ENCODE data around the gene TRIML2. TPM values are rescaled to one million over a fixed set of nuclear protein-coding genes. Genes with fewer than 3 reads are reported as not detected.

Gene TRIML2
- polyA plus RNA-seq, 1 donor from 2014 or later = not detected

DNA sequence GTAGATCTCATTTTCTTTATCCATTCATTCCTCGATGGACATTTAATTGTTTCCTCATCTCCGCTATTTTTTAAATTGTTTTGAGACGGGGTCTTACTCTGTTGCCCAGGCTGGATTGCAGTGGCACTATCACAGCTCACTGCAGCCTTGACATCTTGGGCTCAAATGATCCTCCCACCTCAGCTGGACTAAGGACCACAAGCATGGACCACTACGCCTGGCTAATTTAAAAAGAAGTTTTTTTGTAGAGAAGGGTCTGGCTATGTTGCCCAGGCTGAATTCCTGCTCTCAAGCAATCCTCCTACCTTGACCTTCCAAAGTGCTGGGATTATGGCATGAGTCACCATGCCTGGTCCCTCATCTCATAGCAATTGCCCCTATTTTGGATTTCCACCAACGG, 22.8 kb upstream of the TRIML2 start (continued):
- TF ChIP-seq EP300 (conservative IDR thresholded peaks at IDR 0.05; ENCODE audit: poor library complexity, severe bottlenecking) (no peak), SMC3 (conservative IDR thresholded peaks at IDR 0.05; ENCODE audit: poor library complexity) (no peak)

DNA sequence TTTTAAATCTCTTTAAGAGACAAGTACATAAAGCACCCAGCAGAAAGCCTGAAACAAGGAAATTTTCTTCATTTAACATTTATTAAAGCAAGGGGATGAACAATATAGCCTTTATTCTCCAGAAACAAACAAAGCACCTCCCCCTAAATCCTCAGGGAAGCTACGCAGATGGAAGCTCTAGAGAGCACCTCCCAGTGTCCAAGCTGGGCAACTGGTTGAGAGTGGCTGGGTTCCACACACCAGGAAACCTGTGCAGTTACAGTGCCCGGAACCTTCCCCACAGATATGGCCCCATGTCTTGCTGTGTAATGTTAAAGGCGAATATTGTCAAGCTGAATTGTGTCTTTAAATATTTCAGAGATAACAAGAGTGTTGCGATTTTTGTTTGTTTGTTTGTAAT, 21.0 kb upstream of the TRIML2 start:
- Histone ChIP-seq H3K79me2 (replicated peaks; ENCODE audit: insufficient read depth, low read length) (no peaks in the 10 kb centered on the region), H3K27ac (ENCODE audit: low read length) (no peak overlapping the region), H3K4me2 (ENCODE audit: low read length) (no peak overlapping the region), H3K9ac (ENCODE audit: low read length) (no peak overlapping the region), H4K20me1 (ENCODE audit: insufficient read depth) (no peaks in the 10 kb centered on the region), H3K27me3 (ENCODE audit: insufficient read depth, low read depth, low read length) (no peaks in the 10 kb centered on the region), H3F3A (ENCODE audit: insufficient read depth, low read length, poor library complexity, severe bottlenecking) (no peaks in the 10 kb centered on the region), H3K36me3 (ENCODE audit: insufficient read depth, low read length) (no peaks in the 10 kb centered on the region), H3K9me2 (ENCODE audit: insufficient read depth, low read length) (no peaks in the 10 kb centered on the region), H3K9me3 (ENCODE audit: low read length) (no peaks in the 10 kb centered on the region), H2AFZ (ENCODE audit: low read depth, low read length) (no peak overlapping the region), H3K4me3 (ENCODE audit: low read length) (no peak overlapping the region)
- TF ChIP-seq SMC3 (conservative IDR thresholded peaks at IDR 0.05; ENCODE audit: poor library complexity) = no peak
- no peak for TF ChIP-seq CTCF (IDR thresholded peaks at IDR 0.05; ENCODE audit: poor library complexity, severe bottlenecking)

- H4K20me1 ChIP-seq (ENCODE audit: insufficient read depth) = no peaks in the 10 kb centered on the region
- H3K4me2 ChIP-seq (ENCODE audit: low read length) = no peak overlapping the region
- no peak overlapping the region for H3K27ac ChIP-seq (ENCODE audit: low read length)
- no peaks in the 10 kb centered on the region for H3K9me2 ChIP-seq (ENCODE audit: insufficient read depth, low read length)
- no peaks in the 10 kb centered on the region for H3K9me3 ChIP-seq (ENCODE audit: low read length)
- no peaks in the 10 kb centered on the region for H3K36me3 ChIP-seq (ENCODE audit: insufficient read depth, low read length)
- no peak overlapping the region for H3K4me3 ChIP-seq (ENCODE audit: low read length)
- H2AFZ ChIP-seq (ENCODE audit: low read depth, low read length) = no peak overlapping the region
- TF ChIP-seq EP300 (conservative IDR thresholded peaks at IDR 0.05; ENCODE audit: poor library complexity, severe bottlenecking) = no peak
- TF ChIP-seq EZH2 (IDR thresholded peaks at IDR 0.05; ENCODE audit: borderline replicate concordance, insufficient read depth, low read length, poor library complexity, severe bottlenecking) = no peak
- no peak for TF ChIP-seq MXI1 (conservative IDR thresholded peaks at IDR 0.05; ENCODE audit: poor library complexity, severe bottlenecking)
- no peak for TF ChIP-seq TAF1 (IDR thresholded peaks at IDR 0.05; ENCODE audit: low read depth)
- TF ChIP-seq SMC3 (conservative IDR thresholded peaks at IDR 0.05; ENCODE audit: poor library complexity) = no peak
- TF ChIP-seq CTCF (IDR thresholded peaks at IDR 0.05; ENCODE audit: poor library complexity, severe bottlenecking) = no peak
- no peak for TF ChIP-seq POLR2AphosphoS5 (IDR thresholded peaks at IDR 0.05)
- TF ChIP-seq RAD21 (conservative IDR thresholded peaks at IDR 0.05) = no peak
- TF ChIP-seq REST (IDR thresholded peaks at IDR 0.05; ENCODE audit: borderline replicate concordance) = no peak
- H3F3A ChIP-seq (ENCODE audit: insufficient read depth, low read length, poor library complexity, severe bottlenecking) = no peaks in the 10 kb centered on the region
- no peak overlapping the region for H3K9ac ChIP-seq (ENCODE audit: low read length)
- H3K27me3 ChIP-seq (ENCODE audit: insufficient read depth, low read depth, low read length) = no peaks in the 10 kb centered on the region
- H3K79me2 ChIP-seq (replicated peaks; ENCODE audit: insufficient read depth, low read length) = no peaks in the 10 kb centered on the region
These were observed 17.9 kb upstream of the TRIML2 start for GRCh38 chr4:188127214-188127874.

Data from neural cell (in vitro differentiated cells).